Measurements from ENCODE around the gene RBCK1. TPM values are rescaled to one million over a fixed set of nuclear protein-coding genes. Genes with fewer than 3 reads are reported as not detected.
"Not testable (repeated sequence)": the region's sequence is repeated elsewhere in the genome, so short reads cannot be mapped to it uniquely, and the experiment has no call there.

Gene RBCK1
- total RNA-seq, 4 donors from 2014 or later: 57.9 to 86.3 (median 64.6) TPM

GRCh38 chr20:444117-444516 is 36.0 kb downstream of the RBCK1 start:
- Histone ChIP-seq H3K4me1 (no peaks in the 10 kb centered on the region), H3K27ac (no peak overlapping the region), H3K4me3 (no peak overlapping the region), H3K9me3 (no peaks in the 10 kb centered on the region), H3K36me3 (no peaks in the 10 kb centered on the region), H3K27me3 (no peaks in the 10 kb centered on the region)
- TF ChIP-seq CTCF (IDR thresholded peaks at IDR 0.05): no peak
- no peak for TF ChIP-seq POLR2A (IDR thresholded peaks at IDR 0.05)
- intact Hi-C loops (cut with DNase I; ENCODE audit: low total_unique reads): no loop called here
- no peak for DNase-seq

- DNase-seq: no peak
- H3K4me3 ChIP-seq: no peak overlapping the region
- H3K9me3 ChIP-seq: no peaks in the 10 kb centered on the region
- intact Hi-C loops (cut with DNase I; ENCODE audit: low total_unique reads): no loop called here
- no peaks in the 10 kb centered on the region for H3K27me3 ChIP-seq
- H3K27ac ChIP-seq: peak overlapping the region in 1 of 2 donors; percentile 13
- no peak for TF ChIP-seq POLR2A (IDR thresholded peaks at IDR 0.05)
- no peak for TF ChIP-seq CTCF (IDR thresholded peaks at IDR 0.05)
- no peaks in the 10 kb centered on the region for H3K4me1 ChIP-seq
- H3K36me3 ChIP-seq: no peaks in the 10 kb centered on the region
Observed at GRCh38 chr20:444862-445426, 36.8 kb downstream of the RBCK1 start.

- intact Hi-C loops (cut with DNase I; ENCODE audit: low total_unique reads): no loop called here
- no peaks in the 10 kb centered on the region for H3K9me3 ChIP-seq
- no peaks in the 10 kb centered on the region for H3K27me3 ChIP-seq
- H3K4me1 ChIP-seq: no peaks in the 10 kb centered on the region
- TF ChIP-seq CTCF (IDR thresholded peaks at IDR 0.05): no peak
- TF ChIP-seq POLR2A (IDR thresholded peaks at IDR 0.05): no peak
- H3K36me3 ChIP-seq: no peaks in the 10 kb centered on the region
- no peak for DNase-seq
- H3K27ac ChIP-seq: no peak overlapping the region
- no peak overlapping the region for H3K4me3 ChIP-seq
Observed at GRCh38 chr20:445514-446336, 37.6 kb downstream of the RBCK1 start.

GRCh38 chr20:452021-452420 is 43.9 kb downstream of the RBCK1 start:
- DNase-seq; H3K36me3 ChIP-seq; H3K27ac ChIP-seq; H3K27me3 ChIP-seq; H3K9me3 ChIP-seq; H3K4me1 ChIP-seq; intact Hi-C loops (cut with DNase I; ENCODE audit: low total_unique reads); H3K4me3 ChIP-seq: not testable (repeated sequence)

- no peak for DNase-seq
- no peak overlapping the region for H3K27ac ChIP-seq
- intact Hi-C loops (cut with DNase I; ENCODE audit: low total_unique reads): no loop called here
Observed at GRCh38 chr20:454951-455350, 46.9 kb downstream of the RBCK1 start.

More at GRCh38 chr20:454951-455350, 46.9 kb downstream of the RBCK1 start:
- Histone ChIP-seq H3K27me3 (no peaks in the 10 kb centered on the region), H3K9me3 (no peaks in the 10 kb centered on the region), H3K36me3 (no peaks in the 10 kb centered on the region), H3K4me1 (peaks cover 0 to 8% of the 10 kb centered on the region in 2 donors), H3K4me3 (no peak overlapping the region)
- TF ChIP-seq CTCF (IDR thresholded peaks at IDR 0.05) (no peak), POLR2A (IDR thresholded peaks at IDR 0.05) (no peak)
